Stimulated activated CD4-positive, alpha-beta T cell treated with anti-CD3 and anti-CD28 coated beads, TNF-alpha, amount 100 ng/mL, for 4 hours (primary cell): ENCODE data around the gene NLGN1.
"Not testable (repeated sequence)": the region's sequence is repeated elsewhere in the genome, so short reads cannot be mapped to it uniquely, and the experiment has no call there.

ENCODE experiments used
- DNase-seq, 3 experiments: peaks; one replicate each; pipeline ENCODE4 v3.0.0-alpha.2; 2020; ENCODE audit warnings: low read depth in 3 of 3

NLGN1 gene

DNA sequence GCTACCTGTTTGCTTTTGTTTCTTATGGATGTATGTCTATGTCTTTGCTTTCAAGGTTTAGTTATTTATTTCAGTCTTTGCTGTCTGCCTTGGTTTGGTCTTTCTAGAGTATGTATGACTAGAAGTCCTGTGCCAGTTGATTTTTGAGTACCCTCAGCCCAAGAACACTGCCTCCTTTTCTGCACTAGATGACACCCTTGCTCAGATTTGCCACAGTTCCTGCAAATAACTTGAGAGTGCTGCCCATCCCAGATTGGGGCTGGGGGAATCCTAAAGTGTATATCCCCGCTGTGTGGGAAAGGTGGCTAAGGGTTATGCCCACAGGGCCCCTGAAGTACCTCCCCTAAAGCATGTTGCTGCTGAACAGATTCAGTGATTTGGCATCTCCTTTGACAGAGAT is 32.0 kb downstream of the NLGN1 start:
- DNase-seq = no peak

GRCh38 chr3:173430576-173430975 is 33.0 kb downstream of the NLGN1 start:
- no peak for DNase-seq

- no peak for DNase-seq
Measured at GRCh38 chr3:173439004-173439403, 41.5 kb downstream of the NLGN1 start.

GRCh38 chr3:173440514-173440913 is 43.0 kb downstream of the NLGN1 start:
- no peak for DNase-seq

DNA sequence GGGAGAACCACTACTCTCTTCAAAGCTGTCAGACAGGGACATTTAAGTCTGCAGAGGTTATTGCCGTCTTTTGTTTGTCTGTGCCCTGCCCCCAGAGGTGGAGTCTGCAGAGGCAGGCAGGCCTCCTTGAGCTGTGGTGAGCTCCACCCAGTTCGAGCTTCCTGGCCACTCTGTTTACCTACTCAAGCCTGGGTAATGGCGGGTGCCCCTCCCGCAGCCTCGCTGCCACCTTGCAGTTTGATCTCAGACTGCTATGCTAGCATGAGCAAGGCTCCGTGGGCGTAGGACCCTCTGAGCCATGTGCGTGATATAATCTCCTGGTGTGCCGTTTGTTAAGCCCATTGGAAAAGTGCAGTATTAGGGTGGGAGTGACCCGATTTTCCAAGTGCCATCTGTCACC is 54.0 kb downstream of the NLGN1 start:
- DNase-seq = not testable (repeated sequence)

GRCh38 chr3:173463250-173463649 is 65.7 kb downstream of the NLGN1 start:
- DNase-seq = no peak

- no peak for DNase-seq
Measured at GRCh38 chr3:173465112-173465511, 67.6 kb downstream of the NLGN1 start.

DNA sequence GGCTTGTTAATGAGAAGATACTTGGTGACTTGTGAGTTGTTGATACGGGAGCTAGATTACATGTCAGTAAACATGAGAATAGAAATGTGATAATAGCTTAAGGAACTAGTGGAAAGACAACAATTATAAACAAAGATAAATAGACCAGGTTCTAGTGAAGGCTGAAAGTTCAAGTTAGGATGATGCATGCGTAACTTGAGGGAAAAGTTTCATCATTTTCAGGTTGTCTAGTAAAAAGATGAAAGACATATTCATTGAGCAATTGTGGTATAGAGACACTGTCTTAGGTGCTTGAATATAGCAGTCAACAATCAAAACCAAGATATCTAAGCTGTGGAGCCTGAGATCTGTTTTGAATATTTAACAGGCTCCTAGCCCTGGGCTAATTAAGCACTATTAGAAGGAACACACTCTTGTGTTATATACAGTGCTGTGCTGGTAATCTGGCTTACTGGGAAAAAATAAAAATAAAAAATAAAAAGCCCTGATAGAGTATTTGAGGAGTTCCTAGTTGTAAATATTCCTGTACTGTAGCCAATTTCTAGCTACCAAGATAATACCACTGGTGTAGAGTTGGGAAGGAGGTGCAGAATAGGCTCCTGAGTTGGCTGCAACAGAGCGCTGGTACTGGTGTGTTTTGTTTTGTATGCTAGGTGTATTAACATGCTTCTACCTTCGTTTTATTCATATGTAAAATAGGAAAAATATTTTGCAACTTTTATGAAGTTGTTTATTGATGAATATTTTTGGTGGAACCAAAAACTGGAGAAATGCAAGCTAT is 68.5 kb downstream of the NLGN1 start:
- DNase-seq = no peak

GRCh38 chr3:173467501-173467900 is 70.0 kb downstream of the NLGN1 start:
- no peak for DNase-seq

DNA sequence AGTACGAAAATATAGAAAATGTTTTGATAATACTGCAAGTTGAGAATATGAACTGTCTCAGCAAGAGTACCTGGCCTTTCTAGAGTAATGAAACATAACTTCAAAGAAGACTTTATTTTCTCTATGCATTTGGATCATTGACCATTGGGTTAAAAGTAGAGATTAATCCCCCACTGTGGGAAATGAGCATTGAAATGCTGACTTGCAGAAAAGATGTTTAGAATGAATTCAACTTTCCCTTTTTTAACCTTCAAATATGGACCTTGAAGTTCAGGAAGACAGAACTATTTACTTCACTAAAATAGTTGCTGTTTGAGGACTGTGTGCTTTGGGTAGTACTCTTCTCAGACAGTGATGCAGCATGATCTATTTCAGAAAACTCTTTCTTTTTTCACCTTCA is 75.7 kb downstream of the NLGN1 start:
- DNase-seq = no peak

DNA sequence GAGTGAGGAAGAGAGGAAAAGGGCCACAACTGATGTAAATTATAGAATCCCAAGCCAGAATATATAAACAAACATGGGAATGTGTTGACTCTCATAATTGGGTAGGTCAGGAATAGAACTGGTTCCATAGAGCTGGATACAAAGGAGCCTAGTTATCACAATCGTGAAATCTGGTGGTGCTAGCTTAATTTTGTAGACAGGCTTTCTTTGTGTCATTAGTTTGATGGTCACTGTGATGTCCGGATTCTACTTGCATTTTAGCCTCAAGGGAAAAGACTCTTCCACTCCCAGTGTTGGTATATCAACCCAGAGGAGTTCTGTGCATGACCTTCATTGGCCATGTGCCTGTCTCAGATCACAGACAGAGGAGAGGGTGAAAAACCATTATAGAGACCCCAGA is 81.8 kb downstream of the NLGN1 start:
- DNase-seq = no peak

- DNase-seq = no peak
Measured at GRCh38 chr3:173501931-173502489, 104.5 kb downstream of the NLGN1 start.

GRCh38 chr3:173502983-173503568 is 105.5 kb downstream of the NLGN1 start:
- no peak for DNase-seq

DNA sequence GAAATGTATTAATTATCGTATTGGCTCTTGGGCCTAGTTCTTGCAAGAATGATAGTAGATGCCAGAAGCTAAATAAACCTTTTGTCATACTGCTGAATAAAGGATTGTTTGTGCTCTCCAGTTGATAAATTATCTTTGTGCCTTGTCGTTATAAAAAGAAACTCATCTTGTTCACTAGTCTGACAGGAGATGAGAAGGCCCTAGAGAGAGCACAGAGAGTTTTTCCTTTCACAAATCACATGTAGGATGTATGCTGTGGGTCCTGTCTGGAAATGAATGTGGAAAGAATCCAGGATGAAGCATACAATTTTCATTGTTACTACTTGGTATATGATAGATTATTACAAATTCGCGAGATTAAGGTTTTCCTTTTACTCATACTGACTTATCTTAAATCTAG is 113.0 kb downstream of the NLGN1 start:
- DNase-seq = no peak

DNA sequence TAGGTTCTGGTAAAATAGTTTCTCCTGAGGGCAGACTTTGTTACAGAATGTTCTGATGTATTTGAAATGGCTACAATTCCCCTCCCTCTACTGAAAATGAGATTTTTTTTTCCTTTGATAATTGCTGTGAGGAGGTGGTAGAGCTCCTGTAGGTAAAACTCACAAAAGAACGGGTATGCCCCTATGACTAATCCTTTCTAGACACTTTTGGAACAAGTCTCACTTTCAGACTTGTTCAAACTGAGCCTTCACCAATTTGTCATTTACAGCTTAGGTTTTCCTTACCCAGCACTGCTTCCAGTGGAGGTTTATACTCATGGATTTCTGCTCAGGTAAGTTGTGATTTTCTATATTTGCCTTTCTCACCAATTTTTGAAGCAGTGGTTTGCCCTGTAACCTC is 115.6 kb downstream of the NLGN1 start:
- DNase-seq = no peak

DNA sequence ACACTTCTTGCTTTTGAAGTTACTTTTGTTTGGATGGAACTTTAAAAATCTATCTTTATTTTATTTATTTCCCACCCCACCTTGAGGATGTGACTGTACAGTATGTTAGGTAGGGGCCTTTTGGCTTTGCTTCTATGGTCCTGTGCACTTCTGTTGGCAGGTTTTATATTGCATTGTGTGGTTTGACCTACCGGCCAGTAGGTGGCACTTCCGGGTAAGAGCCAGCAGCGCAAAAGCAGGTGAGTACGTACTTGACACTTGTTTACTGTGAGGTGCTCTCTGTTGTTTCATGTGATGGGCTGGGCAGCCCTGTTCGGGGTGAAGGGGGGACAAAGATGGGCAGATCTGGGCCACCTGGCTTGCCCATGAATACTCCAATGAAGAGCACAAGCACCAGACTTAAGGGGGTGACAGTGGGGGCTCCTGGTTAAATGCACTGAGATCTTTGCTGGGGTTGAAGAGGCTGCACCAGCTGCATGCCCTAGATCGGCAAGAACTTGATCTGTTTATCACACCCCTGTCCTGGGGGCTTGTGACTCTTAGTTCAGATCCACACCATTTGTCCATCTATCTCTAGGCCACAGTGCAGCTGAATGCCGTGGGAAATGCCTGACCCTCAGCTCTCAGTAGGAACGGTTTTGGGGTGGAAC is 131.6 kb downstream of the NLGN1 start:
- DNase-seq = no peak

- DNase-seq = no peak
Measured at GRCh38 chr3:173531602-173532001, 134.1 kb downstream of the NLGN1 start.

DNA sequence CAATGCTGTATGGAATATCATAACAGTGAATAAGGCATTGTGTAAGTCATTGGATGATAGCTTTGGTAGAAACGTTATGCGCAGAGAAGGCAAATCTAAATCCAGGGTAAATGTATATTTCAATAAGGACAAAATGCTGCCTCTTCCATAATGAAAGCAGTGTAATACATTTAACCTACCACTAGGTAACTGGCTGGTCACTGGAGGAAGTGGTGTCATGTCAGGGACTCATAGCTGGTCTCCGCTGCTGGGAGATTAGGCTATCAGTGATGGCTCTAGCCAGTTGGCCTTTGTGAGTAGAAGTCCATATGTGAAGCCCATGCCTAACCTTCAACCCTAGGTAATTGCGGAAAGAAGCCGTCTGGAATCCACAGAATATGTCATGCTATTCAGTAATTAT is 140.9 kb downstream of the NLGN1 start:
- DNase-seq = no peak

DNA sequence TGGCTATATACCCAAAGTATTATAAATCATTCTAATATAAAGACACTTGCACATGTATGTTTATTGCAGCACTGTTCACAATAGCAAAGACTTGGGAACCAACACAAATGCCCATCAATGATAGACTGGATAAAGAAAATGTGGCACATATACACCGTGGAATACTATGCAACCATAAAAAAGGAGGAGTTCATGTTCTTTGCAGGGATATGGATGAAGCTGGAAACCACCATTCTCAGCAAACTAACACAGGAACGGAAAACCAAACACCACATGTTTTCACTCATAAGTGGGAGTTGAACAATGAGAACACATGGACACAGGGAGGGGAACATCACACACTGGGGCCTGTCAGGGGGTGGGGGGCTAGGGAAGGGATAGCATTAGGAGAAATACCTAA is 148.0 kb downstream of the NLGN1 start:
- DNase-seq = not testable (repeated sequence)

DNA sequence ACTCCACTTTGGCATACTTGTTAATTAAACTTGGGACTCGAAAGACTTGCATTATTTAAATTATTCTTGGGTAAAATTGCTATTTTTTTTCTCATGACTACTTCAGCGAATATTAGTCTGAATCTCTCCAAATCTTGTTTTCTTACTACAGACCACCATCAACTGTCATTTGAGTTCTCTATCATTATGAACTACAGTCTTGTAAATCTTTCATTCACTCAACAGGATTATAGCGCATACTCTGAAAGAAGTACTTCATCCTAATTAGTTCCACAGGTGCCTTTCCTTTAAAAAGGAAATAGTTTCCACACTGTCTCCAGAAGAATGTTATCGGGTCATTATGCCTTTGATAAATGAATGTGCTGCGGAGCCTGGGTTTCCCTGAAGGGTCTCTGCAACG is 149.5 kb downstream of the NLGN1 start:
- no peak for DNase-seq

DNA sequence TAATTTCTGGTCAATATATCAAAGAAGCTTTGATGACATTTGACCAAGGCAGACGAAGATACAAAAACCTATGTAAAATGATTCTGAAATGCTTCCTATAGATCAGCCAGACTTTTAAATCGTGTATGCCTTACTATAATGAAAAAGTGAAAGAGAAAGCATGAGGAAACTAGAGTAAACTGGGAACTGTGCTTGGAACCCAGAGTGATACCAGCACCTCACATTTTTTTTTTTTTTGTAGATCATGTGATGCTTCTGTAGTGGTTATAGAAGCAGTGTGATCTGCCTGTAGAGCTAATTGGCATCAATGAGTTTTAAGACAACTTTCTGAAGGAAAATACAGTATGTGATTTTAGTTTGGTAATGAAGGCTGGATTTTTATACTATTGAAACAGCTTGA is 150.7 kb downstream of the NLGN1 start:
- no peak for DNase-seq

DNA sequence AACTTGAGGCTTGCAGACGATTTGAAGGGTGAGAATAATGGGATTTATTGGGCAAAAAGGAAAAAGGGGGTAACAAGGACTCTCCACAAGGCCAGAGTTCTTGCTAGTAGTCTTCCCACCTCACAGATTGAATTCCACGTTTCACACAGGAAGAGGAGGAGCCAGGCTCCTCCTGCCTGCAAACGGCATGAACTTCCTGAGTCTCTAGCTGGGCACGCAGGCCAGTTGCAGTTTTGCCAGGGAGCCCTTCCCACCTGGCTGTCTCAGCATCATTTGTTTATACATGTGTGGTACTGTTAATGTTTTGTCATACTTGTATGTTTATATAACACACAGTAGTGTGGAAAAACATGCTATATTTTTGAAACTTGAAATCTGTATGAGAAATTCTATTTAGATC is 155.0 kb downstream of the NLGN1 start:
- DNase-seq = no peak
